ENCODE measurements around the gene PAK2.

PAK2 gene

GRCh38 chr3:196739671-196740480, at the start of gene PAK2:
TSS of gene PAK2 (plus strand) at chr3:196739857. CDS start at chr3:196782647, 42,790 bp downstream.
- H4K20me1 ChIP-seq: peaks cover 48% of the 10 kb centered on the region
- H3K4me1 ChIP-seq: peaks cover 14% of the 10 kb centered on the region
- no peaks in the 10 kb centered on the region for H3K27me3 ChIP-seq
- H3K4me3 ChIP-seq: peak within 1 kb of the TSS; percentile 81
- no peak for TF ChIP-seq Cebpa-rat (IDR thresholded peaks at IDR 0.05)
- H3K36me3 ChIP-seq: peaks cover 24% of the 10 kb centered on the region
- H3K4me2 ChIP-seq: peak within 1 kb of the TSS; percentile 85
- H3K9me3 ChIP-seq: no peaks in the 10 kb centered on the region
- H3K27ac ChIP-seq: peak within 1 kb of the TSS; percentile 94
- H3K9ac ChIP-seq: peak within 1 kb of the TSS; percentile 95

DNA sequence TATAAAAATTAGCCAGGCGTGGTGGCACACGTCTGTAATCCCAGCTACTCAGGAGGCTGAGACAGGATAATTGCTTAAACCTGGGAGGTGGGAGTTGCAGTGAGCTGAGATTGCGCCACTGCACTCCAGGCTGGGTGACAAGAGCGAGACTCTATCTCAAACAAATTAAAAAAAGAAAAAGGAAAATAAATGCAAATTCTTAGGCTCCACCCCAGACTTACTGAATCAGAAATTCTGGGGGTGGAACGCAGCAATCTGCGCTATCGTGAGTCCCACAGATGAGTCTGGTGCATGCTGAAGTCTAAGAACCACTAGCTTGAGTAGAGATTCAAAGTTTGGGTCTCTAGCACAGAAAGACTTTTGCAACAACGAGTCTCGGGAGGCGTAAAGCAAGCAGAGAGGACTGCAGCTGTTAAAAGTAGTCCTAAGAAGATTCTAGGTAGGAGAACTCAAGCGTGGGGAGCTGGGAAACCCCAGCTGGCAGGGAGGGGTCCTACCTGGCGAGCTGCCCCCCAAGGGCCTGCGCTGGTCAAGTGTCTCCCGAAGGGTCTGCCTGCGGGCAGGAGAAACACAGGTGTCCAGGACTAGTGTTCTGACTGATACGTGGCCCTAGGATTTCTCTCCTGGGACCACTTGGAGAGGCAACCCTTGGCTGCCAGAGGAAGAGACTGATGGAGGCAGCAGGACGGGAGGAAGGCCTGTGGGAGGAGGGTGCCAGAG, 49.6 kb upstream of the PAK2 start:
- Histone ChIP-seq H3K4me2 (peak overlapping the region; percentile 24; the same call in 1 of the 2 replicates), H3K9ac (no peak overlapping the region; the same call in 1 of the 2 replicates), H3K36me3 (no peaks in the 10 kb centered on the region), H3K9me3 (no peaks in the 10 kb centered on the region), H3K4me1 (peaks cover 47% of the 10 kb centered on the region), H3K4me3 (no peak overlapping the region), H3K27me3 (no peaks in the 10 kb centered on the region), H4K20me1 (no peaks in the 10 kb centered on the region), H3K27ac (no peak overlapping the region)
- TF ChIP-seq Cebpa-rat (IDR thresholded peaks at IDR 0.05): no peak

DNA sequence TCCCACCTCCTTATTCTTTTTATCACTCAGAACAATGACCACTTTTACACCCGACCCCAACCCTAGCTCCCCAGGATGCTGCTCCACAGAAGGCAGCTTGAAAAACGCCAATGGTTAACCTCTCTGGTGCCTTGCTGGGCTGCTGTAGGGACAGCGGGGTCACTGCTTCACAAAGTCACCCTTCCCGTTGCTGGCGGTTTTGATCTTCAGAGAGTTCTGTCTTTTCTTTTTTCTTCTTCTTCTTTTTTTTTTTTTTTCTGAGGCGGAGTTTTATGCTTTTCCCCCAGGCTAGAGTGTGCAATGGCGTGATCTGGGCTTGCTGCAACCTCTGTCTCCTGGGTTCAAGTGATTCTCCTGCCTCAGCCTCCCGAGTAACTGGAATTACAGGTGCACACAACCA, 48.3 kb upstream of the PAK2 start:
- no peaks in the 10 kb centered on the region for H4K20me1 ChIP-seq
- no peaks in the 10 kb centered on the region for H3K9me3 ChIP-seq
- no peak overlapping the region for H3K9ac ChIP-seq
- H3K4me1 ChIP-seq: peaks cover 34% of the 10 kb centered on the region
- no peaks in the 10 kb centered on the region for H3K36me3 ChIP-seq
- no peak overlapping the region for H3K27ac ChIP-seq
- H3K27me3 ChIP-seq: no peaks in the 10 kb centered on the region
- H3K4me2 ChIP-seq: no peak overlapping the region
- TF ChIP-seq Cebpa-rat (IDR thresholded peaks at IDR 0.05): no peak
- H3K4me3 ChIP-seq: no peak overlapping the region

- Histone ChIP-seq H3K4me2 (no peak overlapping the region), H4K20me1 (no peaks in the 10 kb centered on the region), H3K9ac (no peak overlapping the region), H3K27me3 (no peaks in the 10 kb centered on the region), H3K27ac (no peak overlapping the region), H3K4me1 (peaks cover 27% of the 10 kb centered on the region), H3K36me3 (no peaks in the 10 kb centered on the region), H3K4me3 (no peak overlapping the region), H3K9me3 (no peaks in the 10 kb centered on the region)
- TF ChIP-seq Cebpa-rat (IDR thresholded peaks at IDR 0.05): no peak
These were observed 45.4 kb upstream of the PAK2 start for GRCh38 chr3:196694202-196694638.

- H3K27me3 ChIP-seq: no peaks in the 10 kb centered on the region
- no peaks in the 10 kb centered on the region for H4K20me1 ChIP-seq
- no peak overlapping the region for H3K4me3 ChIP-seq
- H3K9ac ChIP-seq: no peak overlapping the region
- H3K4me2 ChIP-seq: no peak overlapping the region
- H3K9me3 ChIP-seq: no peaks in the 10 kb centered on the region
- H3K36me3 ChIP-seq: no peaks in the 10 kb centered on the region
- TF ChIP-seq Cebpa-rat (IDR thresholded peaks at IDR 0.05): no peak
- H3K27ac ChIP-seq: no peak overlapping the region
- peaks cover 20% of the 10 kb centered on the region for H3K4me1 ChIP-seq
These were observed 44.5 kb upstream of the PAK2 start for GRCh38 chr3:196694941-196695848.

GRCh38 chr3:196695849-196696226, 43.8 kb upstream of the PAK2 start:
- H3K4me1 ChIP-seq: peaks cover 17% of the 10 kb centered on the region
- no peaks in the 10 kb centered on the region for H3K36me3 ChIP-seq
- no peaks in the 10 kb centered on the region for H4K20me1 ChIP-seq
- no peak for TF ChIP-seq Cebpa-rat (IDR thresholded peaks at IDR 0.05)
- no peak overlapping the region for H3K4me2 ChIP-seq
- H3K9me3 ChIP-seq: no peaks in the 10 kb centered on the region
- no peak overlapping the region for H3K9ac ChIP-seq
- H3K27me3 ChIP-seq: no peaks in the 10 kb centered on the region
- H3K4me3 ChIP-seq: no peak overlapping the region
- no peak overlapping the region for H3K27ac ChIP-seq

- no peaks in the 10 kb centered on the region for H3K9me3 ChIP-seq
- no peaks in the 10 kb centered on the region for H3K36me3 ChIP-seq
- no peak overlapping the region for H3K4me3 ChIP-seq
- H4K20me1 ChIP-seq: no peaks in the 10 kb centered on the region
- peaks cover 17% of the 10 kb centered on the region for H3K4me1 ChIP-seq
- no peaks in the 10 kb centered on the region for H3K27me3 ChIP-seq
- TF ChIP-seq Cebpa-rat (IDR thresholded peaks at IDR 0.05): no peak
- H3K4me2 ChIP-seq: peak overlapping the region; percentile 23
- no peak overlapping the region for H3K9ac ChIP-seq
- no peak overlapping the region for H3K27ac ChIP-seq
These were observed 42.4 kb upstream of the PAK2 start for GRCh38 chr3:196697270-196697669.

GRCh38 chr3:196699749-196700148, 39.9 kb upstream of the PAK2 start:
- Histone ChIP-seq H3K27me3 (no peaks in the 10 kb centered on the region), H3K27ac (no peak overlapping the region), H3K9ac (no peak overlapping the region), H3K4me3 (no peak overlapping the region), H3K4me1 (peaks cover 10% of the 10 kb centered on the region), H3K4me2 (no peak overlapping the region), H3K36me3 (no peaks in the 10 kb centered on the region), H4K20me1 (no peaks in the 10 kb centered on the region), H3K9me3 (no peaks in the 10 kb centered on the region)
- no peak for TF ChIP-seq Cebpa-rat (IDR thresholded peaks at IDR 0.05)

GRCh38 chr3:196700801-196701200, 38.9 kb upstream of the PAK2 start:
- Histone ChIP-seq H3K9ac (no peak overlapping the region), H3K4me1 (peaks cover 10% of the 10 kb centered on the region), H3K36me3 (no peaks in the 10 kb centered on the region), H3K4me3 (no peak overlapping the region), H3K27ac (no peak overlapping the region), H3K4me2 (no peak overlapping the region), H3K9me3 (no peaks in the 10 kb centered on the region), H3K27me3 (no peaks in the 10 kb centered on the region), H4K20me1 (no peaks in the 10 kb centered on the region)
- no peak for TF ChIP-seq Cebpa-rat (IDR thresholded peaks at IDR 0.05)
